H9 (cell line): Measurements from ENCODE around the gene MAPK7. TPM values are rescaled to one million over a fixed set of nuclear protein-coding genes. Genes with fewer than 3 reads are reported as not detected.

Experiments used
- DNase-seq: peaks from one replicate; pipeline ENCODE4 v3.0.0-alpha.2; 2017
- H2AFZ ChIP-seq: one replicate; pipeline ENCODE4 v1.6.1; 2013; ENCODE audit warnings: mild to moderate bottlenecking, low read length, control low read depth, moderate library complexity
- H2AK5ac ChIP-seq: 2 replicates; pipeline ENCODE4 v1.6.1; 2013; ENCODE audit warnings: low read length, control low read depth, mixed read lengths; ENCODE audit not compliant: insufficient read length
- H2BK120ac ChIP-seq: one replicate; pipeline ENCODE4 v1.6.1; 2013; ENCODE audit warnings: low read depth, mild to moderate bottlenecking, low read length, control low read depth, inconsistent platforms; ENCODE audit not compliant: poor library complexity, severe bottlenecking
- H2BK12ac ChIP-seq: 2 replicates; pipeline ENCODE4 v1.6.1; 2013; ENCODE audit warnings: low read length, control low read depth, mixed read lengths, low read depth; ENCODE audit not compliant: insufficient read length
- H2BK15ac ChIP-seq: 2 replicates; pipeline ENCODE4 v1.6.1; 2013; ENCODE audit warnings: low read depth, low read length, control low read depth
- H2BK20ac ChIP-seq: one replicate; pipeline ENCODE4 v1.6.1; 2013; ENCODE audit warnings: low read depth, mild to moderate bottlenecking, low read length, control low read depth, inconsistent platforms; ENCODE audit not compliant: poor library complexity, severe bottlenecking
- H2BK5ac ChIP-seq: 2 replicates; pipeline ENCODE4 v1.6.1; 2013; ENCODE audit warnings: low read length, control low read depth, mixed read lengths; ENCODE audit not compliant: insufficient read length
- H3K14ac ChIP-seq: 2 replicates; pipeline ENCODE4 v1.6.1; 2013; ENCODE audit warnings: low read length, control low read depth; ENCODE audit not compliant: insufficient read depth
- H3K18ac ChIP-seq: 2 replicates; pipeline ENCODE4 v1.6.1; 2013; ENCODE audit warnings: low read depth, mild to moderate bottlenecking, mixed read lengths, low read length, control low read depth; ENCODE audit not compliant: insufficient read length
- H3K23ac ChIP-seq: 2 replicates; pipeline ENCODE4 v1.6.1; 2013; ENCODE audit warnings: low read length, control low read depth, mixed read lengths, low read depth; ENCODE audit not compliant: insufficient read length
- H3K23me2 ChIP-seq: 2 replicates; pipeline ENCODE4 v1.6.1; 2013; ENCODE audit warnings: low read depth, mild to moderate bottlenecking, mixed read lengths, low read length, control low read depth; ENCODE audit not compliant: insufficient read length, poor library complexity, severe bottlenecking
- H3K27ac ChIP-seq: 2 replicates; pipeline ENCODE4 v1.5.1; 2013; ENCODE audit warnings: low read length, control low read depth, mixed read lengths, low read depth; ENCODE audit not compliant: insufficient read length
- H3K27me3 ChIP-seq: 2 replicates; pipeline ENCODE4 v1.6.1; 2013; ENCODE audit warnings: low read length, control low read depth, inconsistent platforms; ENCODE audit not compliant: insufficient read depth
- H3K4ac ChIP-seq: 2 replicates; pipeline ENCODE4 v1.6.1; 2013; ENCODE audit warnings: low read depth, mild to moderate bottlenecking, control low read depth, inconsistent platforms, low read length, moderate library complexity
- H3K4me1 ChIP-seq: 2 replicates; pipeline ENCODE4 v1.6.1; 2013; ENCODE audit warnings: low read length, control low read depth, inconsistent platforms; ENCODE audit not compliant: insufficient read depth
- H3K4me2 ChIP-seq: 2 replicates; pipeline ENCODE4 v1.6.1; 2013; ENCODE audit warnings: low read length, control low read depth, mixed read lengths; ENCODE audit not compliant: insufficient read length, insufficient read depth
- H3K56ac ChIP-seq: 2 replicates; pipeline ENCODE4 v1.6.1; 2013; ENCODE audit warnings: low read depth, mild to moderate bottlenecking, mixed read lengths, low read length, control low read depth; ENCODE audit not compliant: insufficient read length
- H3K79me1 ChIP-seq: 2 replicates; pipeline ENCODE4 v1.6.1; 2013; ENCODE audit warnings: low read depth, mild to moderate bottlenecking, moderate library complexity, low read length, control low read depth, inconsistent platforms; ENCODE audit not compliant: insufficient read depth, poor library complexity, severe bottlenecking
- H3K79me2 ChIP-seq: 2 replicates; pipeline ENCODE4 v1.6.1; 2013; ENCODE audit warnings: low read length, control low read depth, inconsistent platforms; ENCODE audit not compliant: insufficient read depth
- H3K9ac ChIP-seq: 2 replicates; pipeline ENCODE4 v1.6.1; 2013; ENCODE audit warnings: low read length, control low read depth, mixed read lengths; ENCODE audit not compliant: insufficient read length; ENCODE audit errors: extremely low read depth
- H3K9me3 ChIP-seq: one replicate; pipeline ENCODE4 v1.6.1; 2013; ENCODE audit warnings: low read depth, low read length, inconsistent platforms; ENCODE audit not compliant: control insufficient read depth
- H3T11ph ChIP-seq: one replicate; pipeline ENCODE4 v1.6.1; 2013; ENCODE audit warnings: mild to moderate bottlenecking, low read length, control low read depth, inconsistent platforms
- H4K20me1 ChIP-seq: one replicate; pipeline ENCODE4 v1.6.1; 2013; ENCODE audit not compliant: control insufficient read depth, insufficient read length, insufficient read depth
- H4K5ac ChIP-seq: 2 replicates; pipeline ENCODE4 v1.6.1; 2013; ENCODE audit warnings: low read depth, mild to moderate bottlenecking, mixed read lengths, low read length, control low read depth; ENCODE audit not compliant: insufficient read length
- H4K8ac ChIP-seq: replicated peaks from 2 replicates; pipeline ENCODE4 v1.6.1; 2013; ENCODE audit warnings: low read length, control low read depth, mixed read lengths, low read depth; ENCODE audit not compliant: insufficient read length
- H4K91ac ChIP-seq: 2 replicates; pipeline ENCODE4 v1.6.1; 2013; ENCODE audit warnings: low read depth, mild to moderate bottlenecking, moderate library complexity, mixed read lengths, low read length, control low read depth; ENCODE audit not compliant: insufficient read length
- H3K27ac Mint-ChIP-seq, 3 experiments: 2 replicates in 2 of 3; 3 replicates in 1 of 3; pipeline ENCODE4 v1.8.0; 2020 to 2021; ENCODE audit warnings: mixed read lengths in 3 of 3, mild to moderate bottlenecking in 1 of 3, moderate library complexity in 1 of 3
- H3K27me3 Mint-ChIP-seq: 2 replicates; pipeline ENCODE4 v1.8.0; 2021; ENCODE audit warnings: low read depth, mild to moderate bottlenecking, moderate library complexity, mixed read lengths
- H3K36me3 Mint-ChIP-seq, 3 experiments: 2 replicates in 2 of 3; 3 replicates in 1 of 3; pipeline ENCODE4 v1.8.0; 2020 to 2021; ENCODE audit warnings: low read depth in 3 of 3, mixed read lengths in 3 of 3; ENCODE audit not compliant: insufficient read depth in 1 of 3
- H3K4me1 Mint-ChIP-seq, 2 experiments: 2 replicates each; pipeline ENCODE4 v1.8.0; 2020; ENCODE audit warnings: mixed read lengths in 2 of 2
- H3K4me3 Mint-ChIP-seq, 2 experiments: 2 replicates in 1 of 2; 3 replicates in 1 of 2; pipeline ENCODE4 v1.8.0; 2020 to 2021; ENCODE audit warnings: mild to moderate bottlenecking in 2 of 2, mixed read lengths in 2 of 2, moderate library complexity in 1 of 2
- H3K9me3 Mint-ChIP-seq, 2 experiments: 2 replicates in 1 of 2; 3 replicates in 1 of 2; pipeline ENCODE4 v1.8.0; 2020; ENCODE audit warnings: mild to moderate bottlenecking in 2 of 2, mixed read lengths in 2 of 2, moderate library complexity in 1 of 2
- WGBS: extraction: QIAGEN DNeasy Blood & Tissue Kit; methylation state at CpG from one replicate; pipeline ENCODE4 v1.1.7; 2013; ENCODE audit warnings: missing lambda C conversion rate, low lambda C conversion rate, mixed read lengths; ENCODE audit not compliant: insufficient read length; ENCODE audit errors: extremely low coverage; 5-methylcytosine and 5-hydroxymethylcytosine counted together
- total RNA-seq: library from RNA; stranded (reverse); gene quantifications from 2 replicates; pipeline ENCODE4 v1.2.1, GENCODE V29; 2021
- TF ChIP-seq, protein P1 (sequence below): fragments of 200-600 bp; sonication (generic); conservative IDR thresholded peaks from 3 replicates; pipeline ENCODE4 v1.8.0; 2021; ENCODE audit warnings: antibody characterized with exemption, mild to moderate bottlenecking

MAPK7 gene
- total RNA-seq, 1 experiment from 2014 or later, result 43.8 TPM

DNA sequence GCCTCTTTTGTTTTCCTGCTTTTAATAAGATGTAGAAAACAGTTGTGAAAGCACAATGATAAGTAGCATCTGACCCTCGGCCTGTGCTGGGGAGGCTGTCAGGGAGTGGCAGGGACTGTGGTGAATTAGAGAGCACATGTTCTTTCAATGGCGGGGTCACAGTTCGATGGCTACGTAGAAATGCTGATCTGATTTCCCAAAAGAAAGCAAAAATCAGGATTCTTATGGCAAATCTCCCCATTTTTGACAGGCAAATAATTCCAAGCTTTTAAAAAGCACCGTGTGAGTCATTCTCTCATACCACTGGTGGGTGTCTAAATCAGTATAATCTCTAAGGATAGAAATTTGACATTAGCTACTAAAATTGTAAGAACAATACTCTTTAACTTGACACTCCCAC lies 4.2 kb upstream of the MAPK7 start:
- no peak overlapping the region for H3K23ac ChIP-seq
- no peak overlapping the region for H2BK120ac ChIP-seq
- H3K9ac ChIP-seq, result no peak overlapping the region
- no peak overlapping the region for H2BK15ac ChIP-seq
- peaks cover 2% of the 10 kb centered on the region; the same call in 1 of the 2 replicates for H3K4me1 ChIP-seq
- H2AFZ ChIP-seq, result no peak overlapping the region
- no peak overlapping the region for H3K4me2 ChIP-seq
- Mint-ChIP-seq H3K27me3 (no peaks in the 10 kb centered on the region), H3K4me3 (peak overlapping the region in 1 of 2 experiments; percentile 55; a peak in 1 of 5 replicates), H3K36me3 (peaks cover 0 to 11% (median 9%) of the 10 kb centered on the region in 3 experiments; a peak in 5 of 7 replicates), H3K4me1 (peaks cover 5 to 23% of the 10 kb centered on the region in 2 experiments), H3K9me3 (no peaks in the 10 kb centered on the region), H3K27ac (no peak overlapping the region; a peak in 2 of 7 replicates)
- H3K4ac ChIP-seq, result no peak overlapping the region
- no peak overlapping the region for H2BK5ac ChIP-seq
- no peaks in the 10 kb centered on the region for H3K27me3 ChIP-seq
- TF ChIP-seq, protein P1, sequence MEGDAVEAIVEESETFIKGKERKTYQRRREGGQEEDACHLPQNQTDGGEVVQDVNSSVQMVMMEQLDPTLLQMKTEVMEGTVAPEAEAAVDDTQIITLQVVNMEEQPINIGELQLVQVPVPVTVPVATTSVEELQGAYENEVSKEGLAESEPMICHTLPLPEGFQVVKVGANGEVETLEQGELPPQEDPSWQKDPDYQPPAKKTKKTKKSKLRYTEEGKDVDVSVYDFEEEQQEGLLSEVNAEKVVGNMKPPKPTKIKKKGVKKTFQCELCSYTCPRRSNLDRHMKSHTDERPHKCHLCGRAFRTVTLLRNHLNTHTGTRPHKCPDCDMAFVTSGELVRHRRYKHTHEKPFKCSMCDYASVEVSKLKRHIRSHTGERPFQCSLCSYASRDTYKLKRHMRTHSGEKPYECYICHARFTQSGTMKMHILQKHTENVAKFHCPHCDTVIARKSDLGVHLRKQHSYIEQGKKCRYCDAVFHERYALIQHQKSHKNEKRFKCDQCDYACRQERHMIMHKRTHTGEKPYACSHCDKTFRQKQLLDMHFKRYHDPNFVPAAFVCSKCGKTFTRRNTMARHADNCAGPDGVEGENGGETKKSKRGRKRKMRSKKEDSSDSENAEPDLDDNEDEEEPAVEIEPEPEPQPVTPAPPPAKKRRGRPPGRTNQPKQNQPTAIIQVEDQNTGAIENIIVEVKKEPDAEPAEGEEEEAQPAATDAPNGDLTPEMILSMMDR, result no peak
- H3K56ac ChIP-seq, result no peak overlapping the region
- H3K79me1 ChIP-seq, result no peaks in the 10 kb centered on the region
- no peak overlapping the region for H3K27ac ChIP-seq
- H2AK5ac ChIP-seq, result no peak overlapping the region
- no peaks in the 10 kb centered on the region for H3K9me3 ChIP-seq
- no peak overlapping the region for H3K14ac ChIP-seq
- no peak overlapping the region for H3K18ac ChIP-seq
- no peak overlapping the region for H2BK12ac ChIP-seq
- H2BK20ac ChIP-seq, result no peak overlapping the region
- WGBS, result no CpG with 5 or more reads among the region's 5 CpGs
- no peak overlapping the region for H4K5ac ChIP-seq
- no peak for DNase-seq
- H3K23me2 ChIP-seq, result peaks cover 5% of the 10 kb centered on the region
- no peaks in the 10 kb centered on the region for H4K20me1 ChIP-seq
- no peak overlapping the region for H4K91ac ChIP-seq
- H3T11ph ChIP-seq, result no peak overlapping the region
- H3K79me2 ChIP-seq, result no peaks in the 10 kb centered on the region; the same call in 1 of the 2 replicates
- H4K8ac ChIP-seq, result no peak overlapping the region
